ENCODE results near the gene CISD1. TPM values are rescaled to one million over a fixed set of nuclear protein-coding genes. Genes with fewer than 3 reads are reported as not detected.
A peak's percentile ranks its signal among the peaks of the same experiment; 100 is the strongest.
"Not testable (repeated sequence)": the region's sequence is repeated elsewhere in the genome, so short reads cannot be mapped to it uniquely, and the experiment has no call there.

Gene CISD1
- 10 to 100 TPM; 41.2 to 48.5 TPM for total RNA-seq

DNA sequence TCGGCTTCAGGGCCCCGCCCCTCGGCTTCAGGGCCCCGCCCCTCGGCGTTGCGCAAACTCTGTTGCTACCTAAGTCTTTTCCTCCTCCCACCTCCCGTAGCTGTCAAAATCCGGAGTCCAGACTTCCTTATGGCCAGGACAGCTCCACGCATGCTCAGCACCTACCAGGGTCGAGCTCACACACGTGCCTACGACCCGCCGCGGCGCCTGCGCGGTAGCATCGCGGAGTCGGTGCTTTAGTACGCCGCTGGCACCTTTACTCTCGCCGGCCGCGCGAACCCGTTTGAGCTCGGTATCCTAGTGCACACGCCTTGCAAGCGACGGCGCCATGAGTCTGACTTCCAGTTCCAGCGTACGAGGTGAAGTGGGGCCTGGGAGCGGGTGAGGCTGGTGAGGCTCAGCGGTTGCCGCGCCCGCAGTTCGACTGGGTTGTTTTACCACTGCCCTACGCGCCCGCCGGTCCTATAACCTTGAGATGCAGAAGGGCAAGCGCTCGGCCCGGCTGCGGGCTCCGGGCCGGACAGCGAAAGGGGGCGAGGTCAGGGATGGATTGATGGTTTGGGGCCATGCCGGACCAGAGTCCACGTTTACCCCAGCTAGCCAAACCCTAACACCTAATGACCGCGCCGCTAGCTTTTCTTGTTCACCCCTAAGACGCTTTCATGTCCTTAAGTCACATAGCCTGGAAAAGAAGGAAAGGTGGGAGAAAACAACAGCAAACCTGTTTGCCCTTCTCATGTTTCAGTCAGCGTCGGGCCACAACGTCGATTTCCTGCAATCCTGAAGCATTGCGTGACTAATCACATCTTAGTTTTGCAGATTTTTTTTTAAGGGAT is at the start of gene CISD1:
TSS of gene CISD1 (plus strand) at position 217 of the 836 bp plus-strand sequence. CDS start at position 329, 112 bp downstream.
- H3K4me1 Mint-ChIP-seq (ENCODE audit: low read depth in 2 of 2) = peaks cover 23 to 46% of the 10 kb centered on the region in 2 donors
- H3K27me3 Mint-ChIP-seq = no peaks in the 10 kb centered on the region
- H3K27ac Mint-ChIP-seq = peak within 1 kb of the TSS; percentile 89 to 94
- DNase-seq (ENCODE audit: low spot score) (peak; percentile 97), ATAC-seq (peak; percentile 84 to 89)
- H3K4me3 Mint-ChIP-seq = peak within 1 kb of the TSS; percentile 87
- no peaks in the 10 kb centered on the region for H3K36me3 Mint-ChIP-seq
- H3K9me3 Mint-ChIP-seq = no peaks in the 10 kb centered on the region

DNA sequence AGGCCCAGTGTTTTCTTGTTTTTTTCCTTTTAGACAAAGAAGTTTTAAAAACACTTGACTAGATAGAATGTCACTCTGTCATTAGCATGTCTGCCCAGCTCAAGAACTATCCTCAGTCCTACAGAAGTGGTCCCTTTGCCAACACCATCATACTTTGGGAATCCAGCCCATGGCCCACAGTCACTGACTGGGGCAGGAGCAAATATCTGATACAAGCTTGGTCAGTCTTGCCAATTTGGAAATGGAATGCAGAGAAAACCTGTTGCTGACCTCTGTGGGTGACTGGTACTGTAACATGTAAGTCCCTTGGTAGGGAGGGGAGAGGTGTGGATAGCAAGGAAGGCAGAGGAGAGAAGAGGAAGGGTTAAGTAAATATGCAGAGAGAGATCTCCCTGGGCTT is 49.1 kb upstream of the CISD1 start:
- Mint-ChIP-seq H3K36me3 (peaks cover 3% of the 10 kb centered on the region), H3K4me1 (ENCODE audit: low read depth in 2 of 2) (peaks cover 0 to 8% of the 10 kb centered on the region in 2 donors), H3K27me3 (no peaks in the 10 kb centered on the region), H3K9me3 (no peaks in the 10 kb centered on the region), H3K4me3 (no peak overlapping the region), H3K27ac (no peak overlapping the region)
- ATAC-seq (no peak), DNase-seq (ENCODE audit: low spot score) (no peak)

DNA sequence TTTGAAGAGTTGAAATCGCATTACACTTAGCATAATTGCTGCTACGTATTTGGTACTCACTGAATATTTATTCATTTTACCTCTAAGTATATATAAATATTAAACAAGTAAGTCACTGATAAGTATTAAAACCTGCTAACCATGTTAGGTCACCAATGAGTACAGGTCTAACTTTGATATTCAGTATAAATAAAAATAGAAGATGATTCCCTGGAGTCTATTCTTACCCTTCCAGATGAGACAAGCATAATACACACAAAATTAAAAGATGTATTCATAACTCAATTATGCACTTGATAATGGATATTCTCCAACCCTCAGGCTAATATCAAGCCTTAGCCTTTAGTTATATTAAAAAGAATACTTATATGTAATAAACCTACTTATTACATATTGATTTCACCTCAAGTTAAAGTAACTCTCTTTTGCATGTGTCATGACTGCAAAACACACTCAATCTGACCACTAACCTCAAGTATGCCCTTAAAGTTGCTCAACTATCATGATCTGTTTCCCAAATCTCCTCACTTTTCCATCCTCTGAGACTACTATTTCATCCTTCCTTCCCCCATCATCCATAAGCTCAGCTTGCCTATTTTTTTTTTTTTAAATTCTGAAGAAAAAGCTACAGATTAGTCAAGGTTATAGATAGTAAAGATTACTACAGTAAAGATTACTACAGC is 48.1 kb upstream of the CISD1 start:
- Mint-ChIP-seq H3K36me3 (no peaks in the 10 kb centered on the region), H3K9me3 (no peaks in the 10 kb centered on the region), H3K27ac (no peak overlapping the region), H3K4me3 (no peak overlapping the region), H3K4me1 (ENCODE audit: low read depth in 2 of 2) (peaks cover 0 to 6% of the 10 kb centered on the region in 2 donors), H3K27me3 (no peaks in the 10 kb centered on the region)
- ATAC-seq (no peak), DNase-seq (ENCODE audit: low spot score) (no peak)

DNA sequence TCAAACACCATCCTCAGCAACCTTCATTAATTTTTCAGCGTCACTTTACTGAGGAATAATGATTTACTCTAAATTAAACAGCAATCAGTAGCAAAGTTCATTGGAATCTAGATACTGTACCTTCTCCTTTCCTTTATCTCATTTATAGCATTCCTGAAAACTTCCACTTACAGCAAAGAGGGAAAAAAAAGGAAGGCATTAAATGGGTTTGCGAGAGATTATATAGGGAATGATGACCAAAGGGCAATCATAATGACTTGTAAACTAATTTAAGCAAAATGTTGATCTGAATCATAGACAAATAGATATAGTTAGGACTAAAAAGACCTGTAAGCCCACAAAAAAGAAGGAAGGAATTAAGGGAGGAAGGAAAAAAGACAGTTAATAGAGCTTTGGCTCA is 43.3 kb upstream of the CISD1 start:
- Mint-ChIP-seq H3K9me3 (no peaks in the 10 kb centered on the region), H3K4me1 (ENCODE audit: low read depth in 2 of 2) (no peaks in the 10 kb centered on the region), H3K4me3 (no peak overlapping the region), H3K27ac (no peak overlapping the region), H3K27me3 (no peaks in the 10 kb centered on the region), H3K36me3 (peaks cover 1% of the 10 kb centered on the region)
- no peak for DNase-seq (ENCODE audit: low spot score)
- ATAC-seq = no peak

DNA sequence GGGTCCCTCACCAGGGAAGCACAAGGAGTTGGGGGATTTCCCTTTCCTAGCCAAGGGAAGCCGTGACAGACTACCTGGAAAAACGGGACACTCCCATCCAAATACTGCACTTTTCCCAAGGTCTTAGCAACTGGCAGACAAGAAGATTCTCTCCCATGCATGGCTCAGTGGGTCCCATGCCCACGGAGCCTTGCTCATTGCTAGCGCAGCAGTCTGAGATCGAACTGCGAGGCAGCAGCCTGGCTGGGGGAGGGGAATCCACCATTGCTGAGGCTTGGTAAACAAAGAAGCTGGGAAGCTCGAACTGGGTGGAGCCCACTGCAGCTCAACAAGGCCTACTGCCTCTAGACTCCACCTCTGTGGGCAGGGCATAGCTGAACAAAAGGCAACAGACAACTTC is 39.1 kb upstream of the CISD1 start:
- not testable (repeated sequence) for H3K4me3 Mint-ChIP-seq; ATAC-seq; H3K27ac Mint-ChIP-seq; H3K4me1 Mint-ChIP-seq (ENCODE audit: low read depth in 2 of 2); DNase-seq (ENCODE audit: low spot score); H3K9me3 Mint-ChIP-seq; H3K27me3 Mint-ChIP-seq
- H3K36me3 Mint-ChIP-seq = peaks cover 38% of the 10 kb centered on the region

DNA sequence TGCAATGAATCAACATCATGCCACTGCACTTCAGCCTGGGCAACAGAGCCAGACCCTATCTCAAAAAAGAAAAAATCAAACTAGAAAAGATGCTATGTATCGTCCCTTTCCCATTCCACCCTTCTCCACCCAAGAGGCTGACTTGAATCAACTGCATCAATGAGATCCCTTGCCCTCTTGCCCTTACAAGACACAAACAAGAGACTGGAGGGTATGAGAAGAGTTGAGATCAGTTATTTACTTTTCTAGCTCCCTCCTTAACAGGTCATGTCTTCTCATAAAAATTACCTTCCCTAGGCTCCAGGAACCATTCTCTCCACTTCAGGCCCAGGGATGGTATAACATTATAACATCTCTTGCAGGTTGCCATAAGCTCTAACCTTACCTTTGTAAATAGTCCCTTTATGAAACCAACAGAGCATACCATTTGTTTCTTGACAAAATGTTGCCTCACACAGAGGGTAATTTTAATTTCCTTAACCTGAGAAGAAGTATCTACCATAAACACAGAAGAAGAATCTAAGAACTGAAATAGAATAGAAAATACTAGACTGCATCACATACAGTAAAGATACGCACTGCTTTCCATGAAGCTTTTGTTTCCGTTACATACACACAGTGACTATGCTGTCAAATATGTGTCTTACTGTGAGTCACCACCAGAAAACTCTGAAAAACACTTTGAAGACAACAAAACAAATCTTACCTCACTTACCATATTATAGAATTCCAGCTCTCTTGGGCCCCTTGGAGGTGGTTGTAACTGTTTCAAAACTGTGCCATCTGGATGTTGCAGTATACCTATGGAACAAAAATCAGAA is 31.7 kb upstream of the CISD1 start:
- Mint-ChIP-seq H3K27ac (no peak overlapping the region), H3K36me3 (peaks cover 29% of the 10 kb centered on the region), H3K4me1 (ENCODE audit: low read depth in 2 of 2) (peaks cover 29 to 34% of the 10 kb centered on the region in 2 donors), H3K9me3 (no peaks in the 10 kb centered on the region), H3K27me3 (no peaks in the 10 kb centered on the region), H3K4me3 (no peak overlapping the region)
- DNase-seq (ENCODE audit: low spot score) (no peak), ATAC-seq (no peak)

DNA sequence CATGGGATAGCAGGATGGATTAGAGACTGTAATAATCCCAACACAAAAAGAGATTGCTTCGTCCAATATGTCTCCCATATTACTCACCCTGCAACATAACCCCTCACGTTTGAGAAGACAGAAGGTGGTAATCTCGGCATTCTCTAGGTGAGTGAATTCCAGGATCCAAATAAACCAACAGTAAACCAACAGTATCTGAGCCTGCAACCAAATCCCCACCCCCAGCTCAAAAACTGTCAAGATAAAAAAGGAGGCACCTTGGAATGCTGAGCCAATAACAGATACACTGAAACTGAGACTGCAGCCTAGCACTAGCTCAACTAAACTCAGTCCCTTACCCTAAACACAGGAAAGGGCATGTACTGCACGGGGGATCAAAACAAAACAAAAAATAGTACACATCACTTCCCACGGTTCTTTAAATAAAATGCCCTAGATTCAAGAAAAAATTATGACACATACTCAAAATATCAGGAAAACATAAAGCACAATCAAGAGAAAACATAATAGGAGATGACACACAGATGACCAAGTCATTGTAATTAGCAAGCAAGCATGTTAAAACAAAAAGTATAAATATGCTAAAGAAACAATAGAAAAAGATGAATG is 29.3 kb upstream of the CISD1 start:
- ATAC-seq (no peak), DNase-seq (ENCODE audit: low spot score) (no peak)
- no peaks in the 10 kb centered on the region for H3K9me3 Mint-ChIP-seq
- no peaks in the 10 kb centered on the region for H3K27me3 Mint-ChIP-seq
- H3K27ac Mint-ChIP-seq = no peak overlapping the region
- H3K4me1 Mint-ChIP-seq (ENCODE audit: low read depth in 2 of 2) = peaks cover 26 to 34% of the 10 kb centered on the region in 2 donors
- H3K36me3 Mint-ChIP-seq = peaks cover 9% of the 10 kb centered on the region
- H3K4me3 Mint-ChIP-seq = no peak overlapping the region

DNA sequence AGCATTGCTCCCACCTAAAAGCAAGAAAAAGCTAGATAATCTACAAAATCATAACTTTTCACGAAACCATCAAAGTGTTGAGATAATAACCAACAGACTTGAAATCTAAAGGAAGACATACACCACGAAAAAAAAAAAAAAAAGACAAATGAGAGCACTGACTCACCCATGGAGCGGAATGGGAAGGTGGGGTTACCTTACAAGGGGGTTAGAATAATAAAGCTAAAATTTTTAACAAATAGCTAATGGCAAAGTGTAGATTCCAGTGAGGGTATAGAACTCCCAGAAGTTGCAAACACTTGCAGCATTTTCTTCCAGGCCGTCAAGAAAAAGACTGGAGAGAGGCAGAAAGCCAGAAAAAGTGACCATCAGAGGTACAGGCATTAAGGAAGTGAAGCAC is 28.4 kb upstream of the CISD1 start:
- ATAC-seq (no peak), DNase-seq (ENCODE audit: low spot score) (no peak)
- H3K27me3 Mint-ChIP-seq = no peaks in the 10 kb centered on the region
- H3K36me3 Mint-ChIP-seq = no peaks in the 10 kb centered on the region
- H3K4me1 Mint-ChIP-seq (ENCODE audit: low read depth in 2 of 2) = peaks cover 26 to 34% of the 10 kb centered on the region in 2 donors
- no peak overlapping the region for H3K27ac Mint-ChIP-seq
- no peaks in the 10 kb centered on the region for H3K9me3 Mint-ChIP-seq
- H3K4me3 Mint-ChIP-seq = no peak overlapping the region

DNA sequence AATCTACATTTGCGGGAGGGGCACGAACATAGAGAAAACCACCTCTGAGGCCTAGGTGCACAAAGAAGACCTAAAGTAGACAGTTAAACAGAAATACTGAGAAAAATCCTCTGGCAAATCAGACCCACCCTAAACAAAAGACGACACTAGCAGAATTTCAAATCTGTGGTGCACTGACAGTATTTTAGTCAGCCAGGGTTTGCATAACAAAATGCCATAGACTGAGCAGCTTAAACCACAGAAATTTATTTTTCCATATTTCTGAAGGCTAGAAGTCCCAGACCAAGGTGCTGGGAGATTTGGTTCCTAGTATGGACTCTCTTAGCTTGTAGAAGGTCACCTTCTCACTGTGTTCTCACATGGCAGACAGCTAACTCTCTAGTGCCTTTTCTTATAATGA is 27.6 kb upstream of the CISD1 start:
- H3K27ac Mint-ChIP-seq = no peak overlapping the region
- H3K4me3 Mint-ChIP-seq = no peak overlapping the region

DNA sequence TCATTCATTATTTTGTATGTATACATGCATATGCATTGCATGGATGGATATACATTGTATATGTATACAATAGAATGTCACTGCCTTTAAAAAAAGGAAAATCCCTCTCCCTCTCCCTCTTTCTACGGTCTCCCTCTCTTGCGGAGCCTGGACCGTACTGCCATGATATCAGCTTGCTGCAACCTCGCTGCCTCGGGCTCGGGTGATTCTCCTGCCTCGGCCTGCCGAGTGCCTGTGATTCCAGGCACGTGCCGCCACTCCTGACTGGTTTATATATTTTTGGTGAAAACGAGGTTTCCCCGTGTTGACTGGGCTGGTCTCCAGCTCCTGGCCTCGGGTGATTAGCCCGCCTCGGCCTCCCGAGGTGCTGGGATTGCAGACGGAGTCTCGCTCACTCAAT is 25.7 kb upstream of the CISD1 start:
- H3K27me3 Mint-ChIP-seq = no peaks in the 10 kb centered on the region
- DNase-seq (ENCODE audit: low spot score) = no peak
- H3K4me3 Mint-ChIP-seq = no peak overlapping the region
- no peak overlapping the region for H3K27ac Mint-ChIP-seq
- peaks cover 4% of the 10 kb centered on the region for H3K9me3 Mint-ChIP-seq
- ATAC-seq = no peak
- no peaks in the 10 kb centered on the region for H3K36me3 Mint-ChIP-seq
- peaks cover 27 to 34% of the 10 kb centered on the region in 2 donors for H3K4me1 Mint-ChIP-seq (ENCODE audit: low read depth in 2 of 2)

More for the DNA sequence above, 27.6 kb upstream of the CISD1 start:
- peaks cover 2% of the 10 kb centered on the region for H3K9me3 Mint-ChIP-seq
- no peaks in the 10 kb centered on the region for H3K36me3 Mint-ChIP-seq
- ATAC-seq = no peak
- peaks cover 26 to 34% of the 10 kb centered on the region in 2 donors for H3K4me1 Mint-ChIP-seq (ENCODE audit: low read depth in 2 of 2)
- H3K27me3 Mint-ChIP-seq = no peaks in the 10 kb centered on the region
- no peak for DNase-seq (ENCODE audit: low spot score)

DNA sequence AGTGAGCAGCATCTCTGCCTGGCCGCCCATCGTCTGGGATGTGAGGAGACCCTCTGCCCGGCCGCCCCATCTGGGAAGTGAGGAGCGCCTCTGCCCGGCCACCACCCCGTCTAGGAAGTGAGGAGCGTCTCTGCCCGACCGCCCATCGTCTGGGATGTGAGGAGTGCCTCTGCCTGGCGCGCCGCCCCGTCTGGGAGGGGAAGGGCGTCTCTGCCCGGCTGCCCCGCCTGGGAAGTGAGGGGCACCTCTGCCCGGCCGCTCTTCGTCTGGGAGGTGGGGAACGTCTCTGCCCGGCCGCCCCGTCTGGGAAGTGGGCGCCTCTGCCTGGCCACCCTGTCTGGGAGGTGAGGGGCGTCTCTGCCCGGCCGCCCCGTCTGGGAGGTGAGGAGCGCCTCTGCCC is 25.2 kb upstream of the CISD1 start:
- ATAC-seq; H3K36me3 Mint-ChIP-seq; H3K4me3 Mint-ChIP-seq; H3K27ac Mint-ChIP-seq; DNase-seq (ENCODE audit: low spot score); H3K27me3 Mint-ChIP-seq; H3K9me3 Mint-ChIP-seq: not testable (repeated sequence)
- H3K4me1 Mint-ChIP-seq (ENCODE audit: low read depth in 2 of 2) = peaks cover 30 to 34% of the 10 kb centered on the region in 2 donors

DNA sequence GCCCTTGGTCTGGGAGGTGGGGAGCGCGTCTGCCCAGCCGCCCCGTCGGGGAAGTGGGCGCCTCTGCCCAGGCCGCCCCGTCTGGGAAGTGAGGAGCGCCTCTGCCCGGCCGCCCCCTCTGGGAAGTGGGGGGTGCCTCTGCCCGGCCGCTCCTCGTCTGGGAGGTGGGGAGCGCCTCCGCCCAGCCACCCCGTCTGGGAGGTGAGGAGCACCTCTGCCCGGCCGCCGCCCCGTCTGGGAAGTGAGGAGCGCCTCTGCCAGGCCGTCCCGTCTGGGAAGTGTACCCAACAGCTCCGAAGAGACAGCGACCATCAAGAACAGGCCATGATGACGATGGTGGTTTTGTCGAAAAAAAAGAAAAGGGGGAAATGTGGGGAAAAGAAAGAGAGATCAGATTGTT is 24.7 kb upstream of the CISD1 start:
- ATAC-seq, H3K27me3 Mint-ChIP-seq, H3K9me3 Mint-ChIP-seq: not testable (repeated sequence)

DNA sequence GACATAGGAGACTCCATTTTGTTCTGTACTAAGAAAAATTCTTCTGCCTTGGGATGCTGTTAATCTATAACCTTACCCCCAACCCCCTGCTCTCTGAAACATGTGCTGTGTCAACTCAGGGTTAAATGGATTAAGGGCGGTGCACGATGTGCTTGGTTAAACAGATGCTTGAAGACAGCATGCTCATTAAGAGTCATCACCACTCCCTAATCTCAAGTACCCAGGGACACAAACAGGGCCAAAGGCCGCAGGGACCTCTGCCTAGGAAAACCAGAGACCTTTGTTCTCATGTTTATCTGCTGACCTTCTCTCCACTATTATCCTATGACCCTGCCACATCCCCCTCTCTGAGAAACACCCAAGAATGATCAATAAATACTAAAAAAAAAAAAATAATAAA is 24.3 kb upstream of the CISD1 start:
- H3K27ac Mint-ChIP-seq; H3K27me3 Mint-ChIP-seq; ATAC-seq; DNase-seq (ENCODE audit: low spot score); H3K9me3 Mint-ChIP-seq; H3K4me3 Mint-ChIP-seq; H3K36me3 Mint-ChIP-seq: not testable (repeated sequence)
- peaks cover 25 to 28% of the 10 kb centered on the region in 2 donors for H3K4me1 Mint-ChIP-seq (ENCODE audit: low read depth in 2 of 2)

More for the DNA sequence above, 24.7 kb upstream of the CISD1 start:
- H3K4me3 Mint-ChIP-seq; H3K36me3 Mint-ChIP-seq; DNase-seq (ENCODE audit: low spot score); H3K27ac Mint-ChIP-seq: not testable (repeated sequence)
- H3K4me1 Mint-ChIP-seq (ENCODE audit: low read depth in 2 of 2) = peaks cover 29 to 32% of the 10 kb centered on the region in 2 donors
